HG02571 (cell line): ENCODE results near the gene PVR.

Experiments
- ATAC-seq: cut with Tn5 transposase; IDR thresholded peaks from one replicate; pipeline ENCODE4 v1.9.1; 2021; ENCODE audit warnings: mild to moderate bottlenecking, moderate library complexity; ENCODE audit not compliant: unreplicated experiment

Gene PVR

GRCh38 chr19:44642377-44642776 is 1.3 kb upstream of the PVR start:
- ATAC-seq, result no peak

- no peak for ATAC-seq
These were observed 799 bp downstream of the PVR start for GRCh38 chr19:44644402-44645016.

DNA sequence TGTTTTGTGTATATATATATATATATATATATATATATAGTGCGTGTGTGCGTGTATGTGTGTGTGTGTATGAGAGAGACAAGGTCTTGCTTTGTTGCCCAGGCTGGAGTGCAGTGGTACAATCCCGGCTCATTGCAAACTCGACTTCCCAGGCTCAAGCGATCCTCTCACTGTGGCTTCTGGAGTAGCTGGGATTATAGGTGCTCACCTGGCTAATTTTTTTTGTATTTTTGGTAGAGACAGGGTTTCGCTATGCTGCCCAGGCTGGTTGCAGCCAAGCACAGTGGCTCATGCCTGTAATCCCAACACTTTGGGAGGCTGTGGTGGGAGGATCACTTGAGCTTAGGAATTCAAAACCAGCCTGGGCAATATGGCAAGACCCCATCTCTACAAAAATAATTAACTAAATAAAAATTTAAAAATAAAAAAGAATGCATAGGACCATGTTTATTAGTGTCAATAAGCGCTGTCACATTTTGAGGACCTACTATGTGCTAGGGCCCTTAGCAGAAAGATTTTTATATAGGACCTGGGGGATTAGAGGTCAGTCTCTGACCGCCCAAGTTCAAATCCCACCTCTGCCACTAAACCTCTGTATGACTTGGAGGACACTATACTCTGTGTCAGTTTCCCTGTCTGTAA is 1.8 kb downstream of the PVR start:
- no peak for ATAC-seq

DNA sequence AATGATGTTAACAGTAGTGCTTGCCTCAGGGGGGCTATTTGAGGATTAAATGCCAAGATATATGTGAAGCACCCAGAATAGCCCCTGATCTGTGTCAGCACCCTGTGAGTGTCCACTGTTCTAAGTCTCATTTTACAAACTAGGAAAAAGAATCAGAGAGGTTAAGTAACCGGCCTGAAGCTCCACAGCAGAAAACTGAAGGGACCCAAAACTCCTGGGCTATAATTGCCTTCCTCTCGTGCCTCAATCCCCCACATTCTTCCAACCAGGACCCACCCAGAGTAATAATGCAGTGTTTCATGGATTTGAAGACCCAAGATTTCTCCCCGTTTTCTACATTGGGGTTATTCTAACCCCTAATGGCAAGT is 2.3 kb downstream of the PVR start:
- no peak for ATAC-seq

DNA sequence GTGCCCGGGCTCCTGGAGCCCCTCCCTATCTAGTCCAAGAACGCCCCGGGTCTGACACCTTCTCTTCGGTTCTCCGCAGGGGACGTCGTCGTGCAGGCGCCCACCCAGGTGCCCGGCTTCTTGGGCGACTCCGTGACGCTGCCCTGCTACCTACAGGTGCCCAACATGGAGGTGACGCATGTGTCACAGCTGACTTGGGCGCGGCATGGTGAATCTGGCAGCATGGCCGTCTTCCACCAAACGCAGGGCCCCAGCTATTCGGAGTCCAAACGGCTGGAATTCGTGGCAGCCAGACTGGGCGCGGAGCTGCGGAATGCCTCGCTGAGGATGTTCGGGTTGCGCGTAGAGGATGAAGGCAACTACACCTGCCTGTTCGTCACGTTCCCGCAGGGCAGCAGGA is 3.4 kb downstream of the PVR start:
- ATAC-seq, result no peak

DNA sequence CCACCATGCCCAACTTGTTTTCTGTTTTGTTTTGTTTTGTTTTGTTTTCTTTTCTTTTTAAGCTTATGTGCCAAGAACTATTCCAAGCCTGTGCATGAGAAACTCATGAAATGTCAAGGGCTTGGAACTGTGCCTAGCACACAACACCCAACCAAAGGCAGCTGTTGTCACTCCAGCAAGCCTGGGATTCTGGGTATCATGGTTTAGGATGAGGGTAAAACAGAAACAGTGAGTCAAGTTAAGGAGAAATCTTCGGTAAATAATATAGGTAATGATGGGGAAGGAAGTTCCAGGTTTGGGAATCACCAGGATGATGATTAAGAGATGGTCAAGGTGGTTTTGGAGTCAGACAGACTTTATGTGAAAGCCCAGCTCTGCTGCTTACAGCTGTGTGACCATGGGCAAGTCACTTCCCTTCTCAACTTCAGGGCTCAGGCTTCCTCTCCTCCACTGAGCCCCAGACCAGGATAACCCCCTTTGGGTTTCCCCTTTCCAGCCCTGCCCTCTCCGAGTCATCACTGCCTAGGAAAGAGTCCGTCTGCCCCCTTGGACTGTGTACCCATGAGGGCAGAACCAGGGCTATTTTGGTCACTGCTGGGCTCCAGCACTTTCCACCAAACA is 5.0 kb downstream of the PVR start:
- no peak for ATAC-seq

- no peak for ATAC-seq
These were observed 6.0 kb downstream of the PVR start for GRCh38 chr19:44649578-44650145.

DNA sequence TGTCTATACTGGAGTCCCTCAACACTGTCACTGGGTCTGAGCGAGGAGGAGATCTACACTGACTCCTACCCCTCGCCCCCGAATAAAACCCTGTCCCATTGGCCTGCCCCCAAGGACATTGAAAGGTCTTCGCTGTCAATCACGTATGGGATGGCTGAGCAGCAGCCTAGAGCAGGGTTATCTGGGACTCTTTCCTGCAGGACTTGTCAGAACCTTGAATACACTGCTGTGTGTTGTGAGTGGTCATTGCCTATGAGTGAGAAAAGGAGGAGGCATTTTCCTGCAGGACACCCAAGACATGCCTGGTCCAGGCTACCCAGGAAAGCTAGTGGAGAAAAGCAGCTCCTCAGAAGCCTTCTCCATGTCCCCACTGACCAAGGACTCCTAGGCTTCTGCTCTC is 9.6 kb downstream of the PVR start:
- no peak for ATAC-seq

- ATAC-seq, result peak; percentile 72
These were observed 10.5 kb downstream of the PVR start for GRCh38 chr19:44653977-44654774.

DNA sequence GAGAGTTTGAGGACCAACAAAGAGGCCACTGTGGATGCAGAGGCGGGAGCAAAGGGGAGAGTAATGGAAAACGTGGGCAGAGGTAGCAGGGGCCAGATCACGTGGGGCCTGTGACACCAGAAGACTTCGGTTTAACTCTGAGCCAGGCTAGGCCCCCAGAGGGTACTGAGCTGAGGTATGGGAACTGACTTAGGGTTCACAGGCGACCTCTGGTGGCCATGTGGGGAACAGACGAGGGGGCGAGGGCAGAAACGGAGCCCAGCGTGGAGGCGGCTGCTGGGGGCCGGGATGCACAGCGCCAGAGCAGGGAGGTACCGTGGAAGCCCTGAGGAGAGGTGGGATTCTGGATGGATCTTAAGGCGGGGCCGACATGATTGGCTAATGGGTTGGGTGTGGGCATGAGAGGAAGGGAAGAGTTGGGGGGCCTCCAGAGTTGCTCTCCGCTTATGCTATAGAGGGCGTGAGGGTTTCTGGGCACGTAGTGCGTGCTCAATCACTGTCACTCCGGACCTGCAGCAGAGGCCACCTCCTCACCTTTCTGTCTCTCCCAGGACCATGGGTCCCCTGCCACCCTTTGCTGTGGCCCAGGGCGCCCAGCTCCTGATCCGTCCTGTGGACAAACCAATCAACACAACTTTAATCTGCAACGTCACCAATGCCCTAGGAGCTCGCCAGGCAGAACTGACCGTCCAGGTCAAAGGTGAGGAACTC is 13.7 kb downstream of the PVR start:
- no peak for ATAC-seq

- ATAC-seq, result no peak
These were observed 14.5 kb downstream of the PVR start for GRCh38 chr19:44658069-44658733.

- no peak for ATAC-seq
These were observed 16.4 kb downstream of the PVR start for GRCh38 chr19:44660081-44660480.

DNA sequence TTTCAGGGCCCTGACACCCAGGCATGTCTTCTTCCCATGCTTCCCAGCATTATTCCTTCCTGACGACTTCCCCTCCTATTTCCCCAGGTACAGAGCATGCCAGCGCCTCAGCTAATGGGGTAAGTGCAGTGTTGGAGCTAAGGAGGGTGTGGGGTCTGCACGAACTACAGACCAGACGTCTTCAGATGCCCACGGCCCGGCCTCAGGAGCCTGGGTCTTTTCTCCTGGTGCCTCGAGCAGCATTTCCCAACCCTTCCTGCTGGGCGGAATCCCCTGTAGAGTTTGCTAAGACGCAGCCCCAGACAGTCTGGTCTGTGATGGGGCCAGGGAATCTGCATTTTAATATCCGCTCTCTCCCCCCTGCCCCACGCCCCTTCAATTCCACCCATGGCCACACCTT is 17.5 kb downstream of the PVR start:
- no peak for ATAC-seq

GRCh38 chr19:44661904-44662303 is 18.2 kb downstream of the PVR start:
- ATAC-seq, result no peak

DNA sequence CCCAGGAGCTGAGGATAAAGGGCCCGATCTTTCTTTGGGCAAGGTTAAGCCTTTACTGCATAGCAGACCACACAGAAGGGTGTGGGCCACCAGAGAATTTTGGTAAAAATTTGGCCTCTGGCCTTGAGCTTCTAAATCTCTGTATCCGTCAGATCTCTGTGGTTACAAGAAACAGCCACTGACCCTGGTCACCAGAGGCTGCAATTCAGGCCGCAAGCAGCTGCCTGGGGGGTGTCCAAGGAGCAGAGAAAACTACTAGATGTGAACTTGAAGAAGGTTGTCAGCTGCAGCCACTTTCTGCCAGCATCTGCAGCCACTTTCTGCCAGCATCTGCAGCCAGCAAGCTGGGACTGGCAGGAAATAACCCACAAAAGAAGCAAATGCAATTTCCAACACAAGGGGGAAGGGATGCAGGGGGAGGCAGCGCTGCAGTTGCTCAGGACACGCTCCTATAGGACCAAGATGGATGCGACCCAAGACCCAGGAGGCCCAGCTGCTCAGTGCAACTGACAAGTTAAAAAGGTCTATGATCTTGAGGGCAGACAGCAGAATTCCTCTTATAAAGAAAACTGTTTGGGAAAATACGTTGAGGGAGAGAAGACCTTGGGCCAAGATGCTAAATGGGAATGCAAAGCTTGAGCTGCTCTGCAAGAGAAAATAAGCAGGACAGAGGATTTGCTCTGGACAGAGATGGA is 19.1 kb downstream of the PVR start:
- no peak for ATAC-seq

DNA sequence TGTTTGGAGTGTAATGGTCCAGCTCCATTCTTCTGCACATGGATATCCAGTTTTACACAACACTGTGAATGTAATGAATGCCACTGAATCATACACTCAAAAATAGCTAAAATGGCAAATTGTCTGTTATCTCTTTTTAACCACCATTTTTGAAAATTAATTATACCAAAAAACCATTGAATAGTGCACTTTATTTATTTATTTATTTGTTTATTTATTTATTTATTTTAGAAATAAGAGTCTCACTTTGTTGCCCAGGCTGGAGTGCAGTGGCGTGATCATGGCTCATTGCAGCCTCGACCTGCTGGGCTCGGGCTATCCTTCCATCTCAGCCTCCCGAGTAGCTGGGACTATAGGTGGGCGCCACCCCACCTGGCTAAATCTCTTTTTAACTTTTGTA is 20.3 kb downstream of the PVR start:
- no peak for ATAC-seq

DNA sequence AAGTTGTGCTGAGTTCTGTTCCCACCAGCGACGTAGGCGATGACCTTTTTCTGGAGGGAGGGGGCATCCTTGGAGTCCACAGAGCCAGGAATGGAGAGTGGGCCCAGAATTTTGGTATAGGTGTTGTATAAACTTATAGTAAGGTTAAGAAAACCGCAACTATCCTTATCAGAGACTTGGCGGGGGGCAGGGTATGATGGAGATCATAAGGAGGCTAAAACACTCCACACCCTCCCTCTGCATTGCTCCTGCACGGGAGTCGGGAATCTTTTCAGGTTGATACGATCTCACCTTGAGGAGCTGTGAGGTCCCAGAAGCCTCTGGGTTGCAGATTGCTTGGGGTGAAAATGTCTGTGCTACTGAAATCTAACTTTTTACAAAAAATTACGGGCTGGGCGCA is 21.3 kb downstream of the PVR start:
- no peak for ATAC-seq

- ATAC-seq, result no peak
These were observed 23.3 kb downstream of the PVR start for GRCh38 chr19:44666852-44667556.
